K562 (cell line): ENCODE results near the gene FRK. TPM values are rescaled to one million over a fixed set of nuclear protein-coding genes. Genes with fewer than 3 reads are reported as not detected.

Experiments used
- ATAC-seq: fragments of 200-7000 bp; cut with Tn5 transposase; 3 replicates; pipeline ENCODE4 v1.9.1; 2020; ENCODE audit warnings: moderate library complexity
- BruUV-seq: library from RNA; stranded (reverse); fragments of 400-500 nt; replicated peaks from 2 replicates; lab custom pipeline; 2021; lab: Mats Ljungman, UMichigan
- CTCF ChIA-PET: fragments of 300-600 bp; formaldehyde crosslinking; extraction: SDS; loops from one replicate; lab custom pipeline; 2021; ENCODE audit warnings: low intra/inter-chr PET ratio; lab: Yijun Ruan, JAX
- POLR2A ChIA-PET: fragments of 300-600, 350-650 bp; sonication (Branson Sonifier 250); formaldehyde crosslinking; extraction: SDS; loops from one replicate; lab custom pipeline; 2021; ENCODE audit warnings: antibody characterized with exemption, inconsistent platforms; lab: Yijun Ruan, JAX
- DNase-seq, 4 experiments: peaks; one replicate each; pipeline versions ENCODE4 v3.0.0 to v3.0.0-alpha.2; 2011 to 2018; ENCODE audit warnings: low spot score in 3 of 4, mixed read lengths in 3 of 4; ENCODE audit errors: extremely low read depth in 1 of 4
- FAIRE-seq: peaks from 2 replicates; lab custom pipeline; 2011; peaks lifted over from hg19 to GRCh38; lab: Jason Lieb, UNC
- H2AFZ ChIP-seq: 2 replicates; pipeline ENCODE4 v1.6.0; 2011; ENCODE audit warnings: low read depth, low read length, control low read depth, inconsistent platforms
- H3K27ac ChIP-seq: fragments of 200-600 bp; 3 replicates; pipeline ENCODE4 v1.8.0; 2011; ENCODE audit warnings: low read depth, mild to moderate bottlenecking, control low read depth, inconsistent platforms, low read length, moderate library complexity, mixed read lengths; ENCODE audit errors: extremely low read depth
- H3K27me3 ChIP-seq, 2 experiments: fragments of 300-600 bp in 1 of 2; 2 replicates in 1 of 2; 3 replicates in 1 of 2; pipeline versions ENCODE4 v1.6.0 to v1.8.0; 2011; ENCODE audit warnings: inconsistent platforms in 2 of 2, low read length in 2 of 2, mild to moderate bottlenecking in 1 of 2, mixed read lengths in 1 of 2, moderate library complexity in 1 of 2; ENCODE audit not compliant: control insufficient read depth in 2 of 2, insufficient read depth in 2 of 2
- H3K36me3 ChIP-seq: fragments of 300-600 bp; 3 replicates; pipeline ENCODE4 v1.8.0; 2011; ENCODE audit warnings: mild to moderate bottlenecking, low read length, inconsistent platforms; ENCODE audit not compliant: control insufficient read depth, insufficient read depth
- H3K4me1 ChIP-seq, 2 experiments: fragments of 200-600 bp in 1 of 2; replicated peaks in 1 of 2; 2 replicates in 1 of 2; 3 replicates in 1 of 2; pipeline versions ENCODE4 v1.5.1 to v1.8.0; 2011; ENCODE audit warnings: inconsistent platforms in 2 of 2, low read length in 2 of 2, mild to moderate bottlenecking in 1 of 2, mixed read lengths in 1 of 2, moderate library complexity in 1 of 2; ENCODE audit not compliant: control insufficient read depth in 2 of 2, insufficient read depth in 2 of 2
- H3K4me2 ChIP-seq: 2 replicates; pipeline ENCODE4 v1.6.1; 2011; ENCODE audit warnings: low read length, control low read depth, inconsistent platforms, mixed read lengths; ENCODE audit not compliant: insufficient read depth
- H3K4me3 ChIP-seq: fragments of 200-600 bp; sonication (generic), shearing (Covaris generic); 2 replicates; pipeline ENCODE4 v1.5.1; 2016; ENCODE audit warnings: control low read depth, inconsistent platforms
- H3K79me2 ChIP-seq: fragments of 200-600 bp; 3 replicates; pipeline ENCODE4 v1.8.0; 2011; ENCODE audit warnings: low read length, inconsistent platforms; ENCODE audit not compliant: control insufficient read depth, insufficient read depth
- H3K9ac ChIP-seq, 2 experiments: 2 replicates each; pipeline versions ENCODE4 v1.6.0 to v1.6.1; 2011; ENCODE audit warnings: low read depth in 2 of 2, low read length in 2 of 2, control low read depth in 1 of 2, inconsistent platforms in 1 of 2, mild to moderate bottlenecking in 1 of 2, mixed read lengths in 1 of 2; ENCODE audit not compliant: insufficient read depth in 1 of 2
- H3K9me1 ChIP-seq: one replicate; pipeline ENCODE4 v1.6.0; 2011; ENCODE audit warnings: inconsistent platforms, mild to moderate bottlenecking, low read length, moderate library complexity; ENCODE audit not compliant: control insufficient read depth, insufficient read depth
- H3K9me3 ChIP-seq: replicated peaks from 2 replicates; pipeline ENCODE4 v1.5.1; 2011; ENCODE audit warnings: low read depth, low read length, inconsistent platforms; ENCODE audit not compliant: control insufficient read depth, insufficient read depth
- H4K20me1 ChIP-seq: replicated peaks from 2 replicates; pipeline ENCODE4 v1.6.1; 2011; ENCODE audit warnings: low read length, inconsistent platforms, mixed read lengths; ENCODE audit not compliant: control insufficient read depth, insufficient read depth
- CEBPG ChIP-seq, 3 experiments: fragments of 200-800 bp in 1 of 3; sonication (Bioruptor generic) in 1 of 3; sonication (generic) in 1 of 3; formaldehyde crosslinking in 1 of 3; IDR thresholded peaks in 2 of 3; conservative IDR thresholded peaks in 1 of 3; 2 replicates each; pipeline versions ENCODE4 v1.6.1 to v1.8.0; 2016 to 2022; ENCODE audit warnings: missing compliant biosample characterization in 2 of 3, missing genetic modification characterization in 2 of 3, mild to moderate bottlenecking in 1 of 3, missing genetic modification reagents in 1 of 3
- KLF16 ChIP-seq: IDR thresholded peaks from 2 replicates; pipeline ENCODE4 v1.6.1; 2016; ENCODE audit warnings: antibody characterized with exemption
- NFIC ChIP-seq: fragments of 450-650 bp; IDR thresholded peaks from 2 replicates; pipeline ENCODE4 v1.6.1; 2017; ENCODE audit warnings: mild to moderate bottlenecking, inconsistent platforms
- NUFIP1 ChIP-seq: fragments of 450-650 bp; IDR thresholded peaks from 2 replicates; pipeline ENCODE4 v1.6.1; 2018; ENCODE audit not compliant: partially characterized antibody
- POLR2AphosphoS2 ChIP-seq: IDR thresholded peaks from 2 replicates; pipeline ENCODE4 v1.6.1; 2012; ENCODE audit warnings: low read length, improper control_type of control experiment
- POLR2B ChIP-seq: fragments of 450-650 bp; IDR thresholded peaks from 2 replicates; pipeline ENCODE4 v1.6.1; 2018; ENCODE audit warnings: low read depth; ENCODE audit not compliant: partially characterized antibody
- RBM39 ChIP-seq: fragments of 200-400 bp; formaldehyde crosslinking; optimal IDR thresholded peaks from 2 replicates; pipeline ENCODE3; 2018; ENCODE audit warnings: low read depth, low read length
- TBP ChIP-seq: optimal IDR thresholded peaks from 2 replicates; pipeline ENCODE3; 2011; ENCODE audit warnings: low read depth, low read length, improper control_type of control experiment
- WHSC1 ChIP-seq: IDR thresholded peaks from one replicate; pipeline ENCODE4 v1.6.1; 2012; ENCODE audit warnings: low read length, control low read depth, inconsistent platforms
- ZBED1 ChIP-seq: IDR thresholded peaks from 2 replicates; pipeline ENCODE4 v1.6.1; 2014
- ZNF165 ChIP-seq: fragments of 250-450 bp; sonication (Bioruptor Pico); IDR thresholded peaks from 2 replicates; pipeline ENCODE4 v1.4.0; 2020; ENCODE audit warnings: borderline replicate concordance
- ZNF212 ChIP-seq: fragments of 450-650 bp; formaldehyde crosslinking; IDR thresholded peaks from 2 replicates; pipeline ENCODE4 v1.4.0; 2020; ENCODE audit warnings: mild to moderate bottlenecking
- WGBS: fragments of 100-300 bp; shearing (Covaris generic); methylation state at CpG from one replicate; pipeline ENCODE4 v1.1.6; 2016; ENCODE audit warnings: low coverage, mixed read lengths; ENCODE audit not compliant: insufficient coverage; ENCODE audit errors: missing lambda C conversion rate; 5-methylcytosine and 5-hydroxymethylcytosine counted together
- in situ Hi-C: fragments of 300-500 bp; cut with MboI; formaldehyde crosslinking; loops from 4 replicates; pipeline ENCODE4 v1.15.0; 2018; ENCODE audit warnings: inconsistent platforms, mixed read lengths
- intact Hi-C: fragments of 100-400 bp; cut with micrococcal nuclease; formaldehyde crosslinking; loops from 2 replicates; pipeline ENCODE4 v1.14.2; 2022
- polyA plus RNA-seq, 8 experiments: library from polyadenylated mRNA; depleted of rRNA in 4 of 8; stranded (reverse) in 5 of 8; unstranded in 3 of 8; fragments of >200 nt; fragmentation: Nextera tagmentation in 2 of 8; fragmentation: Illumina TruSeq in 1 of 8; extraction: Ambion mirVana in 2 of 8; extraction: Trizol in 1 of 8; gene quantifications; 2 replicates each; pipeline versions ENCODE4 v1.2.1 to v1.2.3, GENCODE V29; 2011 to 2014; ENCODE audit warnings: inconsistent platforms in 1 of 8, missing spikeins in 1 of 8
- total RNA-seq, 7 experiments: library from RNA; depleted of rRNA in 6 of 7; stranded (reverse); fragments of >200 nt in 6 of 7; fragmentation: Illumina TruSeq in 2 of 7; extraction: Trizol in 2 of 7; gene quantifications; 2 replicates each; pipeline versions ENCODE4 v1.2.1 to v1.2.3, GENCODE V29; 2011 to 2021; ENCODE audit warnings: low replicate concordance in 1 of 7
- TF ChIP-seq, protein P1 (sequence below): fragments of 250-450 bp; sonication (Bioruptor Pico); IDR thresholded peaks from 2 replicates; pipeline ENCODE4 v1.4.0; 2020; ENCODE audit warnings: mild to moderate bottlenecking, moderate library complexity, borderline replicate concordance

FRK gene
- total and polyA plus RNA-seq, 9 of the 15 experiments (the other 6 are each of a cell fraction or from before 2014, with no cell fraction given) = 0.01 to 0.29 (median 0.09) TPM

DNA sequence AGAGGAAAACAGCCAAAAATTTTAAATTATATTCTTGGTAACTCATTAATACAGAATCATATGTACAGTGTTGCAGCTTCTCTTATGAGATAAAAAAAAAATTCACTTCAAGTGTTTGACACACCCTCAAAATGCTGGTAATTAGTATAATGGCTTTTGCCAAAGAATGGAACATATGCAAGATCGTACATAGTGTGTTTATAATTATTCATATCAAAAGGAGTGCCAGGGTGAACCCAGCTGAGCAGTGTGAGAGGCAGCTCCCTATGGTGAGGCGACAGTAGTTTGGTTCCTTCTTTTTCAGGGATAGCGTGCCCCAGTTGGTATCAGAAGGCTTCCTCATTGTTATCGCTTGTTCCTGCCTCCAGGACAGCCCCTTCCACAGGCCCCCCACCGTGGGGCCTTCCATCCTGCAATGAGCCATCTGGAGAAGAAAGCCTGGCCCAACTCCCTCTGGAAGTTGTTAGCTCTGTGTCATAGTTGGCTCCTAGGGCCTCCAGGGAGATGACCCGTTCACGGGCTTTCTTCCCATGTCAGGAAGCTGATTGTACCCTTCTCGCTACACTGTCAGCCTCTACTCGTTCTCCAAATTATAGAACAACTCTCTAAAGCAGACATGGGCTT lies 150.7 kb downstream of the FRK start:
- Histone ChIP-seq H3K9me3 (no peaks in the 10 kb centered on the region), H4K20me1 (no peaks in the 10 kb centered on the region), H3K9me1 (no peaks in the 10 kb centered on the region), H3K27me3 (no peaks in the 10 kb centered on the region), H3K4me2 (no peak overlapping the region), H3K27ac (no peak overlapping the region), H3K4me3 (no peak overlapping the region), H3K4me1 (no peaks in the 10 kb centered on the region), H2AFZ (no peak overlapping the region), H3K79me2 (no peaks in the 10 kb centered on the region), H3K36me3 (no peaks in the 10 kb centered on the region), H3K9ac (no peak overlapping the region)
- no TSS peak for BruUV-seq
- DNase-seq (no peak), FAIRE-seq (no peak), ATAC-seq (no peak)
- intact Hi-C loops (no loop called here), in situ Hi-C loops (no loop called here)
- TF ChIP-seq ZBED1 (no peak), KLF16 (no peak), NFIC (no peak), ZNF165 (no peak), NUFIP1 (no peak)
- ChIA-PET CTCF (no interaction called here), POLR2A (no interaction called here)
- 0% methylated on average over 9 of the region's 9 CpGs for WGBS

DNA sequence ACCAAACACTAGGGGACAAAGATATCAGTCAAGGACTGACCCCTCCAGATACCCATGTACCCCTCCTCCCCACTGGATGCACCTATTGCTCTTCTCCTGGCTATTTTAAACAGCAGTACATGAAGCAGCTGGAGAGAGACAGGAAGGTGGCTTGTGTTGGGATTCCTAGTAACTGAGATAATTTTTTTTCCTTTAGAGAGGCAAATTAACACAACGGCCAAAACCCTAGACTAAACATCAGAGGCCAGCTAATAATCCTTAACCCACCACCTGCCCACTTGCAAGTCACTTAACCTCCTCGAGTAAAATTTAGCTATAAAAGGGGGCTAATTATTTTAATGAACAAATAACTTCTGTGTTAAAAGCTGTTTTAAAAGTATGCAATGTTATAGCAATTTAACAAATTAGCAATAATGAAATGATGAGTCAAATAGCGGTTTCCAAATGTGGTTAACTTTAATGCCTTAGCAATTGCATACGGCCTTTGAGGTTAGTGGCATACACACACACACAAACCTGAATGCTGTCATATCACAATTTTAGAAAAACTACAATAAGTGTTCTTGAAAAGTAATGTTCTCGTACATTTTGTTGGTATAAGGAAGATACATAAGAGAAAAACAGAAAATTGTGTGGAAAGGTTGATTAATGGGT lies 151.7 kb downstream of the FRK start:
- DNase-seq = no peak
- Histone ChIP-seq H4K20me1 (no peaks in the 10 kb centered on the region), H3K4me1 (no peaks in the 10 kb centered on the region), H3K36me3 (no peaks in the 10 kb centered on the region), H3K27ac (no peak overlapping the region), H3K79me2 (no peaks in the 10 kb centered on the region), H3K4me3 (no peak overlapping the region), H3K9me3 (no peaks in the 10 kb centered on the region), H3K9me1 (no peaks in the 10 kb centered on the region), H3K27me3 (no peaks in the 10 kb centered on the region), H3K9ac (no peak overlapping the region), H3K4me2 (no peak overlapping the region), H2AFZ (no peak overlapping the region)
- intact Hi-C loops = no loop called here
- no TSS peak for BruUV-seq
- WGBS = 1% methylated on average over 5 of the region's 5 CpGs
- no peak for TF ChIP-seq POLR2B
- no peak for TF ChIP-seq TBP
- TF ChIP-seq ZNF212 (CRISPR knock-in tag) = no peak
- TF ChIP-seq POLR2AphosphoS2 = no peak
- TF ChIP-seq, protein P1, sequence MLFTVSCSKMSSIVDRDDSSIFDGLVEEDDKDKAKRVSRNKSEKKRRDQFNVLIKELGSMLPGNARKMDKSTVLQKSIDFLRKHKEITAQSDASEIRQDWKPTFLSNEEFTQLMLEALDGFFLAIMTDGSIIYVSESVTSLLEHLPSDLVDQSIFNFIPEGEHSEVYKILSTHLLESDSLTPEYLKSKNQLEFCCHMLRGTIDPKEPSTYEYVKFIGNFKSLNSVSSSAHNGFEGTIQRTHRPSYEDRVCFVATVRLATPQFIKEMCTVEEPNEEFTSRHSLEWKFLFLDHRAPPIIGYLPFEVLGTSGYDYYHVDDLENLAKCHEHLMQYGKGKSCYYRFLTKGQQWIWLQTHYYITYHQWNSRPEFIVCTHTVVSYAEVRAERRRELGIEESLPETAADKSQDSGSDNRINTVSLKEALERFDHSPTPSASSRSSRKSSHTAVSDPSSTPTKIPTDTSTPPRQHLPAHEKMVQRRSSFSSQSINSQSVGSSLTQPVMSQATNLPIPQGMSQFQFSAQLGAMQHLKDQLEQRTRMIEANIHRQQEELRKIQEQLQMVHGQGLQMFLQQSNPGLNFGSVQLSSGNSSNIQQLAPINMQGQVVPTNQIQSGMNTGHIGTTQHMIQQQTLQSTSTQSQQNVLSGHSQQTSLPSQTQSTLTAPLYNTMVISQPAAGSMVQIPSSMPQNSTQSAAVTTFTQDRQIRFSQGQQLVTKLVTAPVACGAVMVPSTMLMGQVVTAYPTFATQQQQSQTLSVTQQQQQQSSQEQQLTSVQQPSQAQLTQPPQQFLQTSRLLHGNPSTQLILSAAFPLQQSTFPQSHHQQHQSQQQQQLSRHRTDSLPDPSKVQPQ (CRISPR knock-in tag) = no peak
- TF ChIP-seq RBM39 = no peak
- no peak for TF ChIP-seq CEBPG (CRISPR knock-in tag; IDR thresholded peaks at IDR 0.05)
- no peak for TF ChIP-seq CEBPG (tag; conservative IDR thresholded peaks at IDR 0.05 in 1 of 2, IDR thresholded peaks at IDR 0.05 in 1 of 2)
- TF ChIP-seq WHSC1 = no peak
- ChIA-PET POLR2A (no interaction called here), CTCF (no interaction called here)
- in situ Hi-C loops = no loop called here
- ATAC-seq = no peak
- no peak for FAIRE-seq
